Esophagus squamous epithelium (tissue), 5 donors: ENCODE results near the gene HYDIN. TPM values are rescaled to one million over a fixed set of nuclear protein-coding genes. Genes with fewer than 3 reads are reported as not detected.

Experiments
- DNase-seq: peaks from one replicate; lab custom pipeline; 2025; lab: John Stamatoyannopoulos, UW
- H3K27ac ChIP-seq, 4 donors: fragments of 200-600 bp; sonication (generic); one replicate each; pipeline ENCODE4 v1.5.1; 2016 to 2019; ENCODE audit warnings: mild to moderate bottlenecking in 1 of 4
- H3K27me3 ChIP-seq, 4 donors: fragments of 200-600 bp; sonication (generic); 1 replicate in 3 of 4; 2 replicates in 1 of 4; pipeline versions ENCODE4 v1.5.1 to v1.6.0; 2017 to 2021; ENCODE audit warnings: antibody characterized with exemption in 1 of 4
- H3K36me3 ChIP-seq, 3 donors: fragments of 200-600 bp; sonication (generic); one replicate each; pipeline ENCODE4 v1.5.1; 2016 to 2019
- H3K4me1 ChIP-seq, 3 donors: fragments of 200-600 bp; sonication (generic); one replicate each; pipeline ENCODE4 v1.5.1; 2017 to 2019
- H3K4me3 ChIP-seq, 4 donors: fragments of 200-600 bp; sonication (generic); 1 replicate in 3 of 4; 2 replicates in 1 of 4; pipeline ENCODE4 v1.5.1; 2016 to 2019; ENCODE audit warnings: mild to moderate bottlenecking in 2 of 4, moderate library complexity in 1 of 4
- H3K9me3 ChIP-seq, 3 donors: fragments of 200-600 bp; sonication (generic); one replicate each; pipeline ENCODE4 v1.5.1; 2016 to 2019
- POLR2A ChIP-seq, 4 donors: fragments of 450-650 bp; IDR thresholded peaks; one replicate each; pipeline ENCODE4 v1.6.1; 2017; ENCODE audit warnings: antibody characterized with exemption in 4 of 4, mild to moderate bottlenecking in 4 of 4, moderate library complexity in 3 of 4
- WGBS, 2 donors: methylation state at CpG; one replicate each; pipeline ENCODE4 v1.1.5; 2018; 5-methylcytosine and 5-hydroxymethylcytosine counted together
- intact Hi-C: fragments of 100-400 bp; cut with DNase I; formaldehyde crosslinking; loops from one replicate; pipeline ENCODE4 v1.15.0; 2022
- total RNA-seq, 4 donors: library from RNA; depleted of rRNA; stranded (reverse); fragments of >200 nt; gene quantifications; one replicate each; pipeline ENCODE4 v1.1.0, GENCODE V29; 2016
- TF ChIP-seq, protein P1 (sequence below), 6 experiments: fragments of 450-650 bp in 4 of 6; fragments of 200-600 bp in 2 of 6; sonication (generic) in 2 of 6; IDR thresholded peaks; one replicate each; pipeline ENCODE4 v1.5.1; 2016 to 2019; ENCODE audit warnings: antibody characterized with exemption in 6 of 6, mild to moderate bottlenecking in 4 of 6, moderate library complexity in 4 of 6
- donor health status: DM: yes; HTN: yes; CAD: no.

The HYDIN gene
- total RNA-seq, 4 donors from 2014 or later, result 0.23 to 2.4 (median 0.38) TPM; not detected in 1

DNA sequence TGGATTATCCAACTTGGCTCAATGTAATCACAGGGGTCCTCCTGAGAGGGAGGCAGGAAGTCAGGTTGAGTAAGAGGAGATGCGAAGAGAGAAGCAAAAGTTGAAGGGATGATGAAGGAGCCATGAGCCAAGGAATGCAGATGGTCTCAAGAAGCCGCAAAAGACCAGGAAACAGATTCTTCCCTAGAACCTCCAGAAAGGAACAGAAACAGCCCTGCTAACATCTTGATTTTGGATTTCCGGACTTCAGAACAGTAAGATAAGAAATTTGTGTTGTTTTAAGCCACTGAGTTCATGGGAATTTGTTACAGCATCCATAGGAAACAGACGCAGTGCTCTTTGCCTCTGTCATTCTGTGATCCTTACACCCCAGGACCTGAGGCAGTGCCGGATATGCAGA lies 31.9 kb upstream of the HYDIN start:
- Histone ChIP-seq H3K4me3 (no peak overlapping the region), H3K27ac (no peak overlapping the region), H3K4me1 (no peaks in the 10 kb centered on the region), H3K9me3 (no peaks in the 10 kb centered on the region), H3K36me3 (no peaks in the 10 kb centered on the region), H3K27me3 (no peaks in the 10 kb centered on the region)
- intact Hi-C loops, result no loop called here
- TF ChIP-seq, protein P1, sequence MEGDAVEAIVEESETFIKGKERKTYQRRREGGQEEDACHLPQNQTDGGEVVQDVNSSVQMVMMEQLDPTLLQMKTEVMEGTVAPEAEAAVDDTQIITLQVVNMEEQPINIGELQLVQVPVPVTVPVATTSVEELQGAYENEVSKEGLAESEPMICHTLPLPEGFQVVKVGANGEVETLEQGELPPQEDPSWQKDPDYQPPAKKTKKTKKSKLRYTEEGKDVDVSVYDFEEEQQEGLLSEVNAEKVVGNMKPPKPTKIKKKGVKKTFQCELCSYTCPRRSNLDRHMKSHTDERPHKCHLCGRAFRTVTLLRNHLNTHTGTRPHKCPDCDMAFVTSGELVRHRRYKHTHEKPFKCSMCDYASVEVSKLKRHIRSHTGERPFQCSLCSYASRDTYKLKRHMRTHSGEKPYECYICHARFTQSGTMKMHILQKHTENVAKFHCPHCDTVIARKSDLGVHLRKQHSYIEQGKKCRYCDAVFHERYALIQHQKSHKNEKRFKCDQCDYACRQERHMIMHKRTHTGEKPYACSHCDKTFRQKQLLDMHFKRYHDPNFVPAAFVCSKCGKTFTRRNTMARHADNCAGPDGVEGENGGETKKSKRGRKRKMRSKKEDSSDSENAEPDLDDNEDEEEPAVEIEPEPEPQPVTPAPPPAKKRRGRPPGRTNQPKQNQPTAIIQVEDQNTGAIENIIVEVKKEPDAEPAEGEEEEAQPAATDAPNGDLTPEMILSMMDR (IDR thresholded peaks at IDR 0.05), result no peak
- no peak for TF ChIP-seq POLR2A (IDR thresholded peaks at IDR 0.05)
- DNase-seq, result no peak
- WGBS, 2 donors, result 78 to 84% methylated on average over 5 of the region's 5 CpGs

DNA sequence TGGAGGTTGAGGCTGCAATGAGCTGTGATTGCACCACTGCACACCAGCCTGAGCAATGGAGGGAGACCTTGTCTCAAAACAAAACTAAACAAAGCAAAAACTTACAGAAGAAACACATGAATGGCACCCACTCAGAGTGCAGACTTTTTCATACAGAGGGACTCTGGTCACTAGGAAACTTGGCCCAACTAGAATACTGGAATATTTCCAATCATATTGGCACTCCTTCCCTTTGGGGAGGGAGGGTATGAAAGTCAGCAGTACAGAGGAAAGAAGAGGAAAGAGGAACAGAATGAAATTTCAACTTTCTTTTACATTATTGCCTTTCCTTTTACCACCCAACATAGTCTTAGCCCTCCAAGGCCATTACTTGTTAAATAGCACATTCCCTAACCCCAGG lies 30.5 kb upstream of the HYDIN start:
- H3K4me1 ChIP-seq, result no peaks in the 10 kb centered on the region
- no peak for DNase-seq
- H3K4me3 ChIP-seq, result no peak overlapping the region
- no peaks in the 10 kb centered on the region for H3K9me3 ChIP-seq
- H3K27me3 ChIP-seq, result no peaks in the 10 kb centered on the region
- TF ChIP-seq POLR2A (IDR thresholded peaks at IDR 0.05), result no peak
- TF ChIP-seq, protein P1 (IDR thresholded peaks at IDR 0.05), result no peak
- intact Hi-C loops, result no loop called here
- H3K36me3 ChIP-seq, result no peaks in the 10 kb centered on the region
- H3K27ac ChIP-seq, result no peak overlapping the region

DNA sequence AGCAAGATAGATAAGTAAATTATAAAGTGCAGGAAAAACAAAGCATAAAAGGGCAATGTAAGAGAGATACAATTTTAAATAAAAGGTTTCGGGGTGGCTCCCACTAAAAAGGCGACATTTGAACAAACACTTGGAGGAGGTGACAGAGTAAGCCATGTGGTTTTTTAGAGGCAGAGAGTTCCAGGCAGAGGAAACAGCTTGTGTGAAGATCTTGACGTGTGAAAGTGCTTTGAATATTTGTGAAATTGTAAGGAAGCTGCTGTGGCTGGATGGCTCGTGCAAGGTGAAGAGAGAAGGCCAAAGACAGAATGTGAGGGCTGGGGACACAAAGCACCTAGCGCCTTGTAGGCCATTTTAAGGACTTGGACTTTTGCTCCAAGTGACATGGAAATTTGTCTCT lies 28.6 kb upstream of the HYDIN start:
- TF ChIP-seq, protein P1 (IDR thresholded peaks at IDR 0.05), result no peak
- TF ChIP-seq POLR2A (IDR thresholded peaks at IDR 0.05), result no peak
- no peaks in the 10 kb centered on the region for H3K27me3 ChIP-seq
- no peak overlapping the region for H3K27ac ChIP-seq
- no peaks in the 10 kb centered on the region for H3K4me1 ChIP-seq
- H3K9me3 ChIP-seq, result no peaks in the 10 kb centered on the region
- no peak overlapping the region for H3K4me3 ChIP-seq
- no peaks in the 10 kb centered on the region for H3K36me3 ChIP-seq
- WGBS, 2 donors, result 63 to 65% methylated on average over 5 of the region's 5 CpGs
- DNase-seq, result no peak
- intact Hi-C loops, result no loop called here

DNA sequence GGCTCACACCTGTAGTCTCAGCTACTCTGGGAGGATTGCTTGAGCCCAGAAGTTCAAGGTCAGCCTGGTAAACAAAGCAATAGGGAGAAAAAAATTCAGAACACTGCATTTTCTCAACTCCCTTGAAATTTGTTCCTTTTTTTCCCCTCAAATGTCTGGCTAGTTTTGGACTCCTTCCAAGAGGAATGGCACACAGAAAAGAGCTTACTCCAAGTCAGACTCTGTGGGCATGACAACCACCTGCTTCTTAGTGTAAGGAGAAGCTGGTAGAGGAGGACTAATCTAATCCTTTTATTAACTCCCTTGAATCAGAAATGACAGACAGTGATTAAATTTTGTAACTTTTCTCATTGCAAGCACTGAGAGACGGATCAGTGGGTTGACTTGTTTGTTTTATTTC lies 27.9 kb upstream of the HYDIN start:
- no peaks in the 10 kb centered on the region for H3K9me3 ChIP-seq
- no peak for DNase-seq
- no peaks in the 10 kb centered on the region for H3K4me1 ChIP-seq
- no peaks in the 10 kb centered on the region for H3K36me3 ChIP-seq
- 50 to 65% methylated on average over 1 of the region's 1 CpG for WGBS, 2 donors
- intact Hi-C loops, result no loop called here
- TF ChIP-seq POLR2A (IDR thresholded peaks at IDR 0.05), result no peak
- TF ChIP-seq, protein P1 (IDR thresholded peaks at IDR 0.05), result no peak
- H3K27ac ChIP-seq, result no peak overlapping the region
- H3K27me3 ChIP-seq, result no peaks in the 10 kb centered on the region
- no peak overlapping the region for H3K4me3 ChIP-seq

DNA sequence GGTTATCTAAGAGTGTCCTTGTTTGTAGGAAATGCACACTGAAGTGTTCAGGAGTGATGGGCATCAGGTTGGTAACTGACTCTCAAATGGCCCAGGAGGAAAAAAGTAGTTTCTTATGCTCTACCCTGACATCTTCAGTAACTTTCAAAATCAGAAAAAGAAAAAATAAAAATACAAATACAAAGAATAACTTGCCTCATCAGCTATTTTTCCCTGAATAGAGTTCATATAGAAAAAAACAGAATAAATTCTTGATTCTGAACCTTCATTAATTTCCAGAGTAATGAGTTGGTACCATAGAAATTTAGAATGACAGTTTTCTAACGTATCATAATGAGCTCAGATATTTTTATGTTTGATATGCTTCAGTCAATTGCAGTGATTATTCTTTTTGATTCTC lies 27.2 kb upstream of the HYDIN start:
- H3K36me3 ChIP-seq, result no peaks in the 10 kb centered on the region
- no peak overlapping the region for H3K4me3 ChIP-seq
- 52 to 71% methylated on average over 1 of the region's 1 CpG for WGBS, 2 donors
- no peak overlapping the region for H3K27ac ChIP-seq
- intact Hi-C loops, result no loop called here
- H3K27me3 ChIP-seq, result no peaks in the 10 kb centered on the region
- no peaks in the 10 kb centered on the region for H3K4me1 ChIP-seq
- no peak for DNase-seq
- no peaks in the 10 kb centered on the region for H3K9me3 ChIP-seq
- TF ChIP-seq, protein P1 (IDR thresholded peaks at IDR 0.05), result no peak
- TF ChIP-seq POLR2A (IDR thresholded peaks at IDR 0.05), result no peak
